ENCODE data around the gene LHFPL6.
A peak's percentile ranks its signal among the peaks of the same experiment; 100 is the strongest.

The LHFPL6 gene

GRCh38 chr13:39536274-39536673, 66.7 kb downstream of the LHFPL6 start:
- no peak for TF ChIP-seq CTCF (IDR thresholded peaks at IDR 0.05; ENCODE audit: low read depth, low read length)
- no peak overlapping the region for H3K4me3 ChIP-seq (replicated peaks in 1 of 2; ENCODE audit: low read depth in 2 of 2, low read length in 2 of 2)
- no peak for DNase-seq (ENCODE audit: low read depth in 2 of 2)

GRCh38 chr13:39533651-39534150, 69.3 kb downstream of the LHFPL6 start:
- DNase-seq (ENCODE audit: low read depth in 2 of 2): no peak
- H3K4me3 ChIP-seq (replicated peaks in 1 of 2; ENCODE audit: low read depth in 2 of 2, low read length in 2 of 2): no peak overlapping the region
- no peak for TF ChIP-seq CTCF (IDR thresholded peaks at IDR 0.05; ENCODE audit: low read depth, low read length)

- DNase-seq (ENCODE audit: low read depth in 2 of 2): peak; percentile 32 to 60
- H3K4me3 ChIP-seq (replicated peaks in 1 of 2; ENCODE audit: low read depth in 2 of 2, low read length in 2 of 2): no peak overlapping the region
- TF ChIP-seq CTCF (IDR thresholded peaks at IDR 0.05; ENCODE audit: low read depth, low read length): no peak
Measured at GRCh38 chr13:39531646-39532045, 71.3 kb downstream of the LHFPL6 start.

GRCh38 chr13:39530916-39531315, 72.1 kb downstream of the LHFPL6 start:
- H3K4me3 ChIP-seq (replicated peaks in 1 of 2; ENCODE audit: low read depth in 2 of 2, low read length in 2 of 2): no peak overlapping the region
- TF ChIP-seq CTCF (IDR thresholded peaks at IDR 0.05; ENCODE audit: low read depth, low read length): no peak
- peak; percentile 32 to 46 for DNase-seq (ENCODE audit: low read depth in 2 of 2)

GRCh38 chr13:39528661-39528980, 74.4 kb downstream of the LHFPL6 start:
- H3K4me3 ChIP-seq (replicated peaks in 1 of 2; ENCODE audit: low read depth in 2 of 2, low read length in 2 of 2): no peak overlapping the region
- no peak for DNase-seq (ENCODE audit: low read depth in 2 of 2)
- TF ChIP-seq CTCF (IDR thresholded peaks at IDR 0.05; ENCODE audit: low read depth, low read length): no peak

- TF ChIP-seq CTCF (IDR thresholded peaks at IDR 0.05; ENCODE audit: low read depth, low read length): no peak
- peak; percentile 78 to 96 for DNase-seq (ENCODE audit: low read depth in 2 of 2)
- H3K4me3 ChIP-seq (replicated peaks in 1 of 2; ENCODE audit: low read depth in 2 of 2, low read length in 2 of 2): no peak overlapping the region
Measured at GRCh38 chr13:39527961-39528660, 74.9 kb downstream of the LHFPL6 start.

- DNase-seq (ENCODE audit: low read depth in 2 of 2): no peak
- TF ChIP-seq CTCF (IDR thresholded peaks at IDR 0.05; ENCODE audit: low read depth, low read length): no peak
- H3K4me3 ChIP-seq (replicated peaks in 1 of 2; ENCODE audit: low read depth in 2 of 2, low read length in 2 of 2): no peak overlapping the region
Measured at GRCh38 chr13:39527301-39527700, 75.7 kb downstream of the LHFPL6 start.
